HG02981 (cell line): ENCODE data around the gene PLEKHM2.

Source experiments
- ATAC-seq: cut with Tn5 transposase; IDR thresholded peaks from one replicate; pipeline ENCODE4 v1.9.1; 2021; ENCODE audit warnings: mild to moderate bottlenecking, moderate library complexity; ENCODE audit not compliant: unreplicated experiment

The PLEKHM2 gene

GRCh38 chr1:15737324-15738319 is 53.5 kb downstream of the PLEKHM2 start:
- ATAC-seq, result no peak

GRCh38 chr1:15738416-15739113 is 54.4 kb downstream of the PLEKHM2 start:
- no peak for ATAC-seq

DNA sequence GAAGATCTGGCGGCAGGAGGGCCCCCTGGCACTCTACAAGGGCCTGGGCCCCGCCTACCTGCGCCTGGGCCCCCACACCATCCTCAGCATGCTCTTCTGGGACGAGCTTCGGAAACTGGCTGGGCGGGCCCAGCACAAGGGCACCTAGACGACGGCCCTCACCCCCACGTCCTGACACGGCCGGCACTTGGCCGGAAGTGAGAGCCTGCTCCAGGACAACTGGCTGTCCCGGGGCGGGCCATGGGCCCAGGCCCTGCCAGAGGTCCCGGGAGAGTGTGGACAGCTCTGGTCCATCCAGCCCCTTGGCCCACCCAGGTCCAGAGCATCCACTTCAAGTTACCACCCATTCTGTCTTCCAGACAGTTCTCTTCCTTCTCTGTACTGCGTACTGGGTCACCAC is 55.1 kb downstream of the PLEKHM2 start:
- ATAC-seq, result no peak

GRCh38 chr1:15739745-15740144 is 55.6 kb downstream of the PLEKHM2 start:
- no peak for ATAC-seq

DNA sequence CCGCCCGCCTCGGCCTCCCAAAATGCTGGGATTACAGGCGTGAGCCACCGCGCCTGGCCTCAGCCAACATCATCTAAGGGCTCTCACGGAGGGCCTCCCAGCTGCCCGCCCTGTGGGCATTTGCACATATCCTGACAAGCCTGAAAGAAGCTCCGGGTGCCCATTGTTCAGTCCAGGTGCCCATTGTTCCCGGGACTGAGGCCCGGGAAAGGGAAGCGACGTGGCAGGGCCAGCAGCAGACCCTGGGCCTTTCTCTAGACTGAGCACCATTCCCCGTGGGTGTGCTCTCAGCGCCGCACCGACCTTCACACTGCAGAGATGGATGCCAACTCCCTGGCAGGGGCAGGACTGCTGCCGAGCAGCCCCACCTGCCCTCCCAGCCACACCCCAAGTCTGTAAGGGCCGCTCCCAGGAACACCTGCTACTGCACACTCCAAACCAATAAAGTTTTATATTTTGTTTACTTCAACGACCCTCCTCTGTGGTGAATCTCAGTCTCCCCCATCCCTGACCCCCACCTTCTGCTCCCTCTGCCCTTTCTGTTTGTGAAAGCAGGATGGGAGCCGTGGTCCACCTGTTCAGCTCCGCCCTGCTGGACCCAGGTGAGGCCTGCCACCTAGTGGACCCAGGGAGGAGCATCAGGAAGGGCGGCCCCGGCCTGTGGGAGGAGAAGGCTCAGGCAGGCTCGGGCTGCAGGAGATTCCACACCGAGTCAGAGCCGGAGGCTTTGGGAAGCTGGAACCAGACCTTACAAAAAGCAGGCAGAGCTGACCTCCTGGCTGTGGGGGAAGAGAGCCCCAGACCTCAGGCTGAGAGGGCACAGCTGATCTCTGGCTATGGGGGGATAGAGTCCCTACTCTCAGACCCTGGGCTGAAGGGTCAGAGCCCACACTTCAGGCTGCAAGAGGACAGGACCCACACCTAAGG is 57.1 kb downstream of the PLEKHM2 start:
- no peak for ATAC-seq

DNA sequence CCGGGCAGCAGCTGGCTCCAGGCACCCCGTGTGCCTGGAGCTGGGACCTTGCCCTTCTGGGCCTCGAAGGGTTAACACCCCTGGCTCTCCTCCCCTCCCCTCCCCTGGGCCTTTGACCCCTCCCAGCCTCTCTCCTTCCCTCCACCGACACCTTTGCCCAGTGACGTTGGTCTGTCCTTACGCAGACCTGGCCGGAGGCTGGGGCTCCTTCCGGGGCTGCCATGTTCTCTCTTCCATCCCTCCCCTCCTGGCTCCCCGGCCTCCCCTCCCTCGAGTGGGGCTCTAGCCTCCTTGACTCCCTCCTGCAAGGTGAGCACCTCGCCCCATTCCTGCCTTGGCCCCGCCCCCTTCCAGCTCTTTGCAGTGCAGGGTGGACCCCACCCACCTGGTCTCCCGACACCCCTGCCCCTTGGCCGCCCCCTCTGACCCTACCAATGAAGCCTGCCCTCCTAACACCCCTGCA is 58.2 kb downstream of the PLEKHM2 start, which contains the start of gene TMEM82:
TMEM82 (plus strand) TSS at position 161 of the 463 bp plus-strand sequence; CDS start at position 222, 61 bp downstream.
- no peak for ATAC-seq

DNA sequence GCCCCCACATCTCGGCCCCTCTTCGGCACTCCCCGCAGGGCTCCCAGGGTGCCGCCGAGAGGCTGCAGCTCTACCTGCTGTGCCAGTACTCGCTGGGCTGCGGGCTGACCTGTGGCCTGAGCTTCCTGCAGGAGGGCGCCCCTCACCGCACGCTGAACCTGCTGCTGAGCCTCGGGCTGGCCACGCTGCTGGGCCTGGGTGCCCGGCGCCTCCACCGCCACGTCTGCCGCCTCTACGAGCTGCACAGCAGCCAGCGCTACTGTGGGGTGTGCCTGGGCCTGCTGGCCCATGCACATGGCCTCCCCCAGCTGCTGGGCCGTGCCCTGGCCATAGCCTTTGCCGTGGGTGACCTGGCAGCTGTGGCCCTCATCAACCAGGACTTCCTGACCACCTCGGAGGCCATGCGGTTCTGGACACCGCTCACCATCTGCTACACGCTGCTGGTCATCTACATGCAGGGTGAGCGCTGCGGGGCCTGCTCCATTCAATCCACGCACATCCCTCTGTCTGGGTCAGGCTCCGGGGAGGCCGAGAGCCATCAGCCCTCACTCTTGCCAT is 60.1 kb downstream of the PLEKHM2 start:
- ATAC-seq, result no peak

- ATAC-seq, result no peak
Measured at GRCh38 chr1:15747378-15747777, 63.3 kb downstream of the PLEKHM2 start.

- no peak for ATAC-seq
Measured at GRCh38 chr1:15748264-15748663, 64.1 kb downstream of the PLEKHM2 start.

GRCh38 chr1:15748690-15749398 is 64.7 kb downstream of the PLEKHM2 start:
- ATAC-seq, result no peak

- no peak for ATAC-seq
Measured at GRCh38 chr1:15749399-15750291, 65.5 kb downstream of the PLEKHM2 start.

DNA sequence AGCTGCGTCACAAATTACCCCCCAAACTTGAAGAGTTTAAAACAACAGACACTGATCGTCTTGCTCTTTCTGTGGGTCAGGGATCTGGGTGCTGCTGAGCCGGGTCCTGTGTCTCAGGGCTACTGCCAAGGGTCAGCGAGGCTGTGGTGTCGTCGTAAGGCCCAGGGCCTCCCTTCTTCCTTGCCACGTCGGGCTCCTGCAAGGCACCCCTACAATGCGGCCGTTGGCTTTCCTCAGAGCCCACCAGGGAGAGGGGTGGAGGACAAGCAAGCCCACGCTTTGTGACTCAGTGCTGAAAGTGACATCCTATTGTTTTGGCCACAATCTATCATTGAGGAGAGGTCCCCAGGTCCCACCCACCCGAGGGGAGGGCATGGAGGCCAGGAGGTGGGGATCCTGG is 66.8 kb downstream of the PLEKHM2 start:
- no peak for ATAC-seq

DNA sequence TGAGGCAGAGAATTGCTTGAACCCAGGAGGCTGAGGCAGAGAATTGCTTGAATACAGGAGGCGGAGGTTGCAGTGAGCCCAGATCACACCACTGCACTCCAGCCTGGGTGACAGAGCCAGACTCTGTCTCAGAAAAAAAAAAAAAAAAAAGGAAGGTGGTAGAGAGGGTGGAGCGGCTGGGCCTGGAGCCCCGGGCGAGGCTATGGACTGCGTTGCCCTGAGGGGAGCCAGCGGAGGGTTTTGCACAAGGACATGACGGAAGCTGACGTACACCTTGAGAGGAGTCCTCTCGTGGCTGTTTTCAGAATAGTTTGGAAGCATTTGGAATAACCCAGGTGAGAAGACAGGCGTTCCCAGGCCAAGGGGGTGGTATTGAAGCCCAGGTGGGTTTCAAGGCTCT is 67.6 kb downstream of the PLEKHM2 start:
- ATAC-seq, result no peak

DNA sequence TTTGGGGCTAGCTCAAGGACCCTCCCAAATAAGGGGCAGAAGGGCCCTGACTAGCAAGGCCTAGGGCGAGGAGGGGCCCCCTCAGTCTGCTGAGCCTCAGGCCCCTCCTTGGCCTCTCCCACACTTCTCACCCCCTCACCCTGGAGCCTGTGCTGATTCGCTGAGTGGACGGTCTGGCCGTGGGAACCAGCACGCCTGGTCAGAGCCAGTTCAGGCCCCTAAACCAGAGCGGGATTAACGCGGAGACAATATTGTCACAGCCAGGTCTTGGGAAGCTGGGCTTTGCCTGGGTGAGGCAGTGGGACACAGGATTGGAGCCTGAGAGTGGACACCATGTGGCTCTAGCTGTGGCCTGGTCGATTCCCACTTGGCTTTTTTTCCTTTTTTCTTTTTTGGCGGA is 69.7 kb downstream of the PLEKHM2 start:
- no peak for ATAC-seq

GRCh38 chr1:15755021-15755645 is 71.0 kb downstream of the PLEKHM2 start:
- ATAC-seq, result no peak

DNA sequence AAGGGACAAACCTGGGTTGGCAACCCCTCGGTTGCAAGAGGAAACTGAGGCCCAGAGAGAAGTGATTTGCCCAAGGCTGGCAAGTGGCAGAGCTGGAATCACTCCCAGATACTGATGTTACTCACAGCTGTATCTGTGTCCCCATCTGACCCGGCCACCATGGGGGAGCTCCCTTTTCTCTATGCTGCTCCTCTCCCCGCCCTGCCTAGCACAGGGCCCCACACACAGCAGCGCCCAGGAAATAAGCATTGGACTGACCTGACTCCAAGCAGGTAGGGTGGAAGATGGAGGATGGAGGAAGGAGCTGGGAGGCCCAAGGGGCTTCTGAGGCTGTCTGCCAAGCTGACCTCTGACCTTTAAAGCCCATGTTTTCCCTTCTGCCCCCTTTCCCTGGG is 71.5 kb downstream of the PLEKHM2 start:
- no peak for ATAC-seq

- ATAC-seq, result no peak
Measured at GRCh38 chr1:15756143-15757015, 72.3 kb downstream of the PLEKHM2 start.
